ENCODE data around the gene INO80C. TPM values are rescaled to one million over a fixed set of nuclear protein-coding genes. Genes with fewer than 3 reads are reported as not detected.
A peak's percentile ranks its signal among the peaks of the same experiment; 100 is the strongest.

The INO80C gene
- total RNA-seq, 1 donor from 2014 or later = 34.6 TPM

GRCh38 chr18:35463050-35463449 is 34.7 kb downstream of the INO80C start:
- ATAC-seq = peak; percentile 23
- Histone ChIP-seq H3K36me3 (peaks cover 4% of the 10 kb centered on the region), H3K4me3 (no peak overlapping the region), H3K27me3 (no peaks in the 10 kb centered on the region), H3K27ac (peak overlapping the region; percentile 36), H3K4me1 (peaks cover 36% of the 10 kb centered on the region), H3K9me3 (no peaks in the 10 kb centered on the region)
- TF ChIP-seq, protein P1, sequence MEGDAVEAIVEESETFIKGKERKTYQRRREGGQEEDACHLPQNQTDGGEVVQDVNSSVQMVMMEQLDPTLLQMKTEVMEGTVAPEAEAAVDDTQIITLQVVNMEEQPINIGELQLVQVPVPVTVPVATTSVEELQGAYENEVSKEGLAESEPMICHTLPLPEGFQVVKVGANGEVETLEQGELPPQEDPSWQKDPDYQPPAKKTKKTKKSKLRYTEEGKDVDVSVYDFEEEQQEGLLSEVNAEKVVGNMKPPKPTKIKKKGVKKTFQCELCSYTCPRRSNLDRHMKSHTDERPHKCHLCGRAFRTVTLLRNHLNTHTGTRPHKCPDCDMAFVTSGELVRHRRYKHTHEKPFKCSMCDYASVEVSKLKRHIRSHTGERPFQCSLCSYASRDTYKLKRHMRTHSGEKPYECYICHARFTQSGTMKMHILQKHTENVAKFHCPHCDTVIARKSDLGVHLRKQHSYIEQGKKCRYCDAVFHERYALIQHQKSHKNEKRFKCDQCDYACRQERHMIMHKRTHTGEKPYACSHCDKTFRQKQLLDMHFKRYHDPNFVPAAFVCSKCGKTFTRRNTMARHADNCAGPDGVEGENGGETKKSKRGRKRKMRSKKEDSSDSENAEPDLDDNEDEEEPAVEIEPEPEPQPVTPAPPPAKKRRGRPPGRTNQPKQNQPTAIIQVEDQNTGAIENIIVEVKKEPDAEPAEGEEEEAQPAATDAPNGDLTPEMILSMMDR (IDR thresholded peaks at IDR 0.05) = no peak
- intact Hi-C loops (cut with DNase I) = no loop called here
- DNase-seq = no peak

DNA sequence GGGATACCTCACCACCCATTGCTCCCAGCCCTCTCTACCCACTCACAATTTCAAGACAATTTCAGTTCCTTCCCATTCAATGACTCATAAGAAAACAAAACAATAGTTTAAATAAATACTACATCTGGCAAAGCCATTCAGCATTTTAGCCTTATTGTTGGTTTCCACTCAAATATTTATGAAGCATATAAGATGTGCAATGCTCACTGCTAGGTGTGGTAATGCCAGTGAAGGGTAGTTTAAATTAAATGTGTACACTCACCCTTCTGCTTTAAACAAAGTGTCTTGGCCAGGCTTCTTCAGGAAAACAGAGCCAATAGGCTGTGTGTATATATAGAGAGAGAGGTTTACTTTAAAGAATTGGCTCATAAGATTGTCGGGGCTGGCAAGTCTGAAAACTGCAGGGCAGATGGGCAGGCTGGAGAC is 37.0 kb downstream of the INO80C start:
- Histone ChIP-seq H3K36me3 (no peaks in the 10 kb centered on the region), H3K9me3 (no peaks in the 10 kb centered on the region), H3K4me3 (no peak overlapping the region), H3K4me1 (peaks cover 34% of the 10 kb centered on the region), H3K27ac (no peak overlapping the region), H3K27me3 (no peaks in the 10 kb centered on the region)
- ATAC-seq (no peak), DNase-seq (no peak)
- TF ChIP-seq, protein P1 (IDR thresholded peaks at IDR 0.05) = no peak
- intact Hi-C loops (cut with DNase I) = no loop called here

DNA sequence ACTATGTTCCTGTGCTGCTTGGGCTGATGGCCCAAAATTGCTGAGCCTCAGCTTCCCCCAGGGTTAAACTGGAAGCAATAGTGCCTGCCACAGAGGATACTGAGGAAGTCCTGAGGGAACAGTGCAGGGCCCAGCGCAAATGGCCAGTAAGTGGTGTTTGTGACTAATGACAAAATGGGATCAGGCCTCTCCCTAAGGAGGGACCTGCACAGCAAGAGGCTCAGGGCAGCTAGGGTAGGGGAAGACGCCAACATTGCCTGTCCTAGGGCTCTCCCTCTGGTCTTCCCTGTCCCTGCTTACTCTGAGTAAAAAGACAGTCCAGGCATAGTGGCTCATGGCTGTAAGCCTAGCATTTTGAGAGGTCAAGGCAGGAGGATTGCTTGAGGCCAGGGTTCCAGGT is 37.8 kb downstream of the INO80C start:
- H3K4me1 ChIP-seq = peaks cover 34% of the 10 kb centered on the region
- TF ChIP-seq, protein P1 (IDR thresholded peaks at IDR 0.05) = no peak
- DNase-seq (no peak), ATAC-seq (no peak)
- no peak overlapping the region for H3K27ac ChIP-seq
- H3K4me3 ChIP-seq = no peak overlapping the region
- H3K9me3 ChIP-seq = no peaks in the 10 kb centered on the region
- H3K36me3 ChIP-seq = no peaks in the 10 kb centered on the region
- no peaks in the 10 kb centered on the region for H3K27me3 ChIP-seq
- intact Hi-C loops (cut with DNase I) = no loop called here

GRCh38 chr18:35458677-35459441 is 38.9 kb downstream of the INO80C start:
- Histone ChIP-seq H3K36me3 (no peaks in the 10 kb centered on the region), H3K4me3 (no peak overlapping the region), H3K27me3 (no peaks in the 10 kb centered on the region), H3K4me1 (peaks cover 34% of the 10 kb centered on the region), H3K27ac (peak overlapping the region; percentile 43), H3K9me3 (no peaks in the 10 kb centered on the region)
- intact Hi-C loops (cut with DNase I) = no loop called here
- TF ChIP-seq, protein P1 (IDR thresholded peaks at IDR 0.05) = no peak
- ATAC-seq (peak; percentile 85), DNase-seq (no peak)

- no peaks in the 10 kb centered on the region for H3K36me3 ChIP-seq
- DNase-seq (no peak), ATAC-seq (no peak)
- peak overlapping the region; percentile 43 for H3K27ac ChIP-seq
- intact Hi-C loops (cut with DNase I) = no loop called here
- TF ChIP-seq, protein P1 (IDR thresholded peaks at IDR 0.05) = no peak
- no peak overlapping the region for H3K4me3 ChIP-seq
- no peaks in the 10 kb centered on the region for H3K9me3 ChIP-seq
- H3K27me3 ChIP-seq = no peaks in the 10 kb centered on the region
- peaks cover 34% of the 10 kb centered on the region for H3K4me1 ChIP-seq
These were observed 39.5 kb downstream of the INO80C start for GRCh38 chr18:35458271-35458670.
